GM10266 (cell line): ENCODE data around the gene RASD1.

ENCODE experiments used
- DNase-seq: peaks from one replicate; pipeline ENCODE4 v3.0.0; 2012; ENCODE audit errors: extremely low spot score
- CTCF ChIP-seq: IDR thresholded peaks from 2 replicates; pipeline ENCODE4 v1.5.1; 2012; ENCODE audit warnings: mild to moderate bottlenecking, low read depth; ENCODE audit not compliant: control insufficient read depth, insufficient read depth; ENCODE audit errors: missing control alignments

Gene RASD1

DNA sequence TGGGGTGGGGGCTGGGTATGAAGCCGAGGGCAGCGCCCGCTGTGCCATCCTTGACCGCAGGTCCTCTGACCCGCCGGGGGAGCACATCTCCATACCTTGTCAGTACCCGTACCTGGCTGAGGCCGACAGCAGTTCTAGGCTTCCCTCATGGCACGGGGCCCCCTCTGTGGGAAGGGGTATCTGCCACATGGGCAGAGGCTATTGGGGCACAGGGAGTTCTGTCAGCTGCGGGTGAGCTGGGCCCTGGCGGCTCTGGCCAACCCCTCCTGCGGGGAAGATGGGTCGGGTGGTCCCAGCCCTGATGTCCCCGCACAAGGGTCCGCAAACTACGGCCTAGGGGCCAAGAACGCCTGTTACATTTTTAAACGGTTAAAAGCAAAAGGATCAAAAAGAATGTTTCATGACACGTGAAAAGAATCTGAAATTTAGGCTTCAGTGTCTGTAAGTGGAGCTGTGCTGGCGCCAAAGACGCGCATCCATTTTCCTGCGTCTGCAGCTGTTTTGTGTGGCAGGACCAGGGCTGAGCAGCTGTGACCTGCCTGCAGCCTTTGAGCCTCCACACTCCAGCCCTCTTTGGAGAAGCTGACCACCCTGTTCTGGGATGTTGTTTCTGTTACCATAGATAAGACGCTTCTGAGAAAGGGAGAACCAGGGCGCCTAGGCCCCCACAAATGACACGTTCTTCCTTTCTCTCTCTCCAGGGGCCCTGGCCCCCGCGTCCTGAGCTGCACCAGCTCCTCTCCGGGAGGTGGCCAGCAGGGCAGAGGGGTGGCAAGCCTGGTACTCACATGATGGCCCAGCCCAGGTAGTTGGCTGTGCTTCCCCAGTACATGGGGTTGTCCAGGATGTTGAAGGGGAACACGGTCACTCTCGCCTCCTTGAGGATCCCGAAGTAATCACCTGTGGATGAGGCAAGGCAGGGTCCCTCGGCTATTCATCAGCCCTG lies 12.7 kb upstream of the RASD1 start:
- no peak for DNase-seq
- no peak for TF ChIP-seq CTCF

- DNase-seq, result no peak
- no peak for TF ChIP-seq CTCF
Measured at GRCh38 chr17:17508019-17508535, 11.9 kb upstream of the RASD1 start.

DNA sequence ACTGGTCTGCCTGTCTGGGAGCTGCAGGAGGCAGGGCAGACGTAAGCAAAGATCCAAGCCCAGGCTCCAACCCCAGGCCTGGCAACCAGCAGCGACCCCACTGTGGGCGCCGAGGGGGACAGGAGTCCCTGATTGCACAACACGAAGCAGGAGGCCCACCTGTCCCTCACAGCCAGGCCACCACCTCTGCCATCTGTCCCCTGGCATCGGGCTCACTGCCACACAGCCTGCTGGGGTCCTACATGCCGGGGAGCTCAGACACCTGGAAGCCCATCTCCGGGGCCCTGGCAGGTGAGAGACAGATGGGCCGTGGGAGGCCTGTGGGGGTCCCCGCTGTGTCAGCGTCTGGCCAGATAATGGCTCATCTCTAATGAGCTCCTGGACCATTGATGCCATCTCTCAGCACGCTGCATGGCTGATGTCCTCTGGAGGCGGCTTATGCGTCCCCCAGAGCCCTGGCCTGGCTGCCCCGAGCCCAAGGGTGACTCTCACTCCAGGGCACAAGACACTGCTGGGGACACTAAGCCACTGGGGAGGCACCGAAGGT lies 11.3 kb upstream of the RASD1 start:
- no peak for DNase-seq
- TF ChIP-seq CTCF, result no peak

DNA sequence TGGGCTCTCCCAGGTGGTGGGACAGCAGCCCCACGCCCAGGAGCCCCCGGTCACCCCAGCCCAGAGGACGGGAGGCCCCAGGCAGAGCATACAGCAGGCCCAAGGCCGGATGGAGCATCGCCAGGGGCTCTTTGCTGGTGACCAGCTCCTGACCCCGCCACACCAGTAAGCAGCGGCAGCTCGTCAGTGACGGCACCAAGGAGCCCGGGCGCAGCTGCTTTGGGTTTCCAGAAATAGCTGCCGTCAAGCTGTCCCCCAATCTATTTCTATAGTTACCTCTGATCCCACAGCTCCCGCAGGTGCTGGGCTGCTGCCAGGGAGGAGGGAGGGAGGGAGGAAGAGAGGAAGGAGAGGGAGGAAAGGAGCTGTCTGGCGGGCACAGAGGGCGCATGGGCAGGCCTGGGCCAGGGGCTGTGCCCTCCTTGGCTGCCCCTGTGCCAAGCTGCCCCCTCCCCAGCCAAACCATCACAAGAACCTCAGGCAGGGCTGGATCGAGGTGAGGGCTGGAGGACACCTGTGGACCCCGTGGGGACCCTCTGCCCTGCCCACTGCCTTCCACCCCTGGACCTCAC lies 10.8 kb upstream of the RASD1 start:
- no peak for DNase-seq
- TF ChIP-seq CTCF, result no peak

GRCh38 chr17:17506181-17506741 lies 10.1 kb upstream of the RASD1 start:
- DNase-seq, result no peak
- TF ChIP-seq CTCF, result no peak

GRCh38 chr17:17505610-17506171 lies 9.5 kb upstream of the RASD1 start:
- DNase-seq, result no peak
- no peak for TF ChIP-seq CTCF
